GM12891 (cell line): ENCODE data around the gene SPAG17.

ENCODE experiments used
- DNase-seq: peaks from one replicate; pipeline ENCODE4 v3.0.0; 2011; ENCODE audit warnings: low spot score; ENCODE audit not compliant: insufficient read length
- FAIRE-seq: peaks from 2 replicates; lab custom pipeline; 2011; peaks lifted over from hg19 to GRCh38; lab: Jason Lieb, UNC
- PAX5 ChIP-seq: IDR thresholded peaks from 2 replicates; pipeline ENCODE4 v1.6.1; 2011; ENCODE audit warnings: low read length, moderate library complexity, mild to moderate bottlenecking; ENCODE audit not compliant: insufficient read depth, severe bottlenecking
- POLR2A ChIP-seq: IDR thresholded peaks from 2 replicates; pipeline ENCODE4 v1.6.1; 2011; ENCODE audit warnings: low read depth, low read length, control low read depth
- POLR2AphosphoS5 ChIP-seq: IDR thresholded peaks from 2 replicates; pipeline ENCODE4 v1.6.1; 2011; ENCODE audit warnings: low read depth, low read length, control low read depth
- POU2F2 ChIP-seq: IDR thresholded peaks from 2 replicates; pipeline ENCODE4 v1.6.1; 2011; ENCODE audit warnings: low read depth, mild to moderate bottlenecking, control low read depth, low read length, moderate library complexity
- SPI1 ChIP-seq: IDR thresholded peaks from 2 replicates; pipeline ENCODE4 v1.6.1; 2011; ENCODE audit warnings: low read depth, low read length, control low read depth
- TAF1 ChIP-seq: IDR thresholded peaks from 2 replicates; pipeline ENCODE4 v1.6.1; 2011; ENCODE audit warnings: low read depth, low read length, control low read depth

SPAG17 gene

GRCh38 chr1:118149799-118150198 lies 35.2 kb downstream of the SPAG17 start:
- DNase-seq (no peak), FAIRE-seq (no peak)
- no peak for TF ChIP-seq SPI1

DNA sequence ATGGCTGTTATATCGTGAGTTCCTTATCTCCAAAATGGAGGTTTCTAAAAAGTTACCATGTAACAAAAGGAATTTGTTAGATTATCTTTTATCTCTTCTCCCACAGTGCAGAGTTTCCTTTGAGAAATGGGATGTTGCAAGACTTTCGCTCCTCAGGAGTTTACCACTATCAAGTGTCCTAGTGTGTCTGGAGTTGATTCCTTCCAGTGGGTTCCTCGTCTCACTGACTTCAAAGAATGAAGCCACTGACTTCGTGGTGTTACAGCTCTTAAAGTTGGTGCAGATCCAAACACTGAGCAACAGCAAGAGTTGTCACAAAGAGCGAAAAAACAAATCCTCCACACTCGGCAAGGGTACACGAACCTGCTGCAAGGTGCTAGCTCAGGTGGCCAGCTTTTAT lies 37.0 kb downstream of the SPAG17 start:
- TF ChIP-seq SPI1 (no peak), POLR2A (no peak), PAX5 (no peak), TAF1 (no peak), POU2F2 (no peak), POLR2AphosphoS5 (no peak)
- FAIRE-seq = no peak
- no peak for DNase-seq

DNA sequence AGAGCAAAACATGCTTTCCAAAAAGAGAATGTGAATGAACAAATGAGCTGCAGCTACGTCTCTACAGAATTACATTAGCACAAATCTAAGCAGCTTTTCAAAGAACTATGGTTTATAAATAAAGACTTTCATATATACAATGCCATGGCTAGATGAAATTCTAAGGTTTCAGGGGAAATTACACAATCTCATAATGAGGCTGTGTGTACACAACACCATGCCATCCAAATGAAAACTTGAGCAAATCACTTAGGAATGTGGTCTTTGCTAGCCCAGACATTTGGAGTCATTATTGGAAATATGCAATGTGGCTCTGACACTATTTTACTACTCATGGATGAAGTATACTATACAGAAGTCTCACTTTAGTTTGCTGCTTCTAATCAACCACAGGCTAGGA lies 37.5 kb downstream of the SPAG17 start:
- DNase-seq (no peak), FAIRE-seq (no peak)
- TF ChIP-seq TAF1 (no peak), POLR2A (no peak), PAX5 (no peak), POLR2AphosphoS5 (no peak), SPI1 (no peak), POU2F2 (no peak)

GRCh38 chr1:118145721-118146120 lies 39.3 kb downstream of the SPAG17 start:
- DNase-seq = no peak
- TF ChIP-seq POU2F2 (no peak), POLR2A (no peak), SPI1 (no peak), PAX5 (no peak), POLR2AphosphoS5 (no peak)
- FAIRE-seq = no peak

DNA sequence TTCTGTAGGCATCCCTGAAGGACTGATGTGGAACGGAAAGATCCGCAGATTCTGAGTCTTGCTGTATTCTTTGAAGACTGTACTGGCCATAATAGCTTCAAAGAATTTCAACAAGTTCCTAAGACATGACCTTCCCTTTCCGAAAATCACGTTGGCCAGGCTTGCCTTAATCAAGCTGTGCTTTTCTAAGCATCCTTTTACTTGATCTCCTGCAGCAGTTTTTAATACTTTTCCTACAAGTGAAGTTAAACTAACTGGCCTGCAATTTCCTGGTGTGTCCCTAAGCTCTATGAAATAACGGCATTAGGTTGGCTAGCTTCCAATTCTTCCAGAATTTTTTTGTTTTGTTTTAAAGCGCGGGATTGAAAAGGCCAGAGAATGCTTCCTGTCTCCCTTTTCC lies 40.3 kb downstream of the SPAG17 start:
- FAIRE-seq = no peak
- TF ChIP-seq POLR2A (no peak), TAF1 (no peak)
- DNase-seq = no peak

- no peak for DNase-seq
- no peak for TF ChIP-seq POU2F2
- TF ChIP-seq POLR2A = no peak
- no peak for TF ChIP-seq POLR2AphosphoS5
- no peak for TF ChIP-seq SPI1
- no peak for TF ChIP-seq PAX5
- TF ChIP-seq TAF1 = no peak
- no peak for FAIRE-seq
Observed at GRCh38 chr1:118143831-118144230, 41.2 kb downstream of the SPAG17 start.

- DNase-seq (no peak), FAIRE-seq (no peak)
- TF ChIP-seq PAX5 (no peak), POU2F2 (no peak), TAF1 (no peak), POLR2A (no peak), POLR2AphosphoS5 (no peak), SPI1 (no peak)
Observed at GRCh38 chr1:118143121-118143520, 41.9 kb downstream of the SPAG17 start.

- no peak for DNase-seq
- TF ChIP-seq POU2F2 (no peak), POLR2AphosphoS5 (no peak), POLR2A (no peak), PAX5 (no peak), TAF1 (no peak)
- FAIRE-seq = no peak
Observed at GRCh38 chr1:118142546-118142945, 42.5 kb downstream of the SPAG17 start.

DNA sequence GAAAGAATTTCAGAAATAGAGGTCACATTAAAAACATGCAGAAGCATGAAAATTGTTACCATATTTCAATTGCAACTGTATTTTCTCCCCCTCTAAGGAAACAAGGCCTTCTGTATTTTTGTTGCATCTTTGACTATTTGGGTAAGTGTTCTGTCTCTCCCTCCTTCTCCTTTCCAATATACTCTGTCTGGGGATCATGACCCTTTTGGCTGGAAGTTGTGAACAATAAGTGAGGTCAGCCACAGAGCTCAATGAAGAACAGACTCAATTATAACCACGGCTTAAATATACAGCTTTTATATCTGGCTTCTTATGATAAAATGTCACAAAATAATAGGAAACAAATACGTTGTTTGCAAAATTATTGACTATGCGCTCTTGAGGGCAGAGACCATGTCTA lies 47.1 kb downstream of the SPAG17 start:
- FAIRE-seq (no peak), DNase-seq (no peak)
- TF ChIP-seq POLR2AphosphoS5 = no peak
- TF ChIP-seq SPI1 = no peak

DNA sequence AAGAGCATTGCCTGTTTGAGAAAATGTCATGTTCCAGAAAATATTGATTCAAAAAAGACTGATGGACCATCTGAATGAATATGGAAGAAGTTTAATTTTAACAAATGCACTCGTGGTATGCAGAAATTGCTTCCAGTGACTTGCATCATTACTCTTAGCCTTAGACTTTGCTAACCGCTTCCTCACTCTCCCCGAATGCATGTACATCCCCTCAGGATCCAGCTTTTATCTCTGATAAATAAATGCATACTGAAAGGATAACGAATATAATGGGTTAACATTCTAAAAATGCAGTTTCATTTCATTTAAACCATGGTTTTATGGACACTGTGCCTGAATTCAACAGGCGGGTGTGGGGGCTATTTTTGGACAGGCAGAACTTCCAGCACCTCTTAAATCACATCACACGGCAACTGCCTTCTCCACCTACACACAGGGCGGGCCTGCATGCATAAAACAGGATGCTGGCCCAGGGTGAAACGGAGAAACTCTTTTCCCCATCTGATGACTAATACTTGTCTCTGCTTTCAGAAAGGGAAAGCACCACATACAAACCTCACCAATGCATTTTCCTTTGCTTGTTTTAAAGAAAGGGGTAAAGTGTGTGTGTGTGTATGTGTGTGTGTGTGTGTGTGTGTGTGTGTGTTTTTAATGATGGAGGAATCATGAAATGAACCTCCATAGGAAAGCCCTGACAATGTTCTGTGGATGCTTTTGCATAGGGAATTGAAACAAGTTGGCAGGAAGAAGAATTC lies 48.7 kb downstream of the SPAG17 start:
- TF ChIP-seq POU2F2 = peak; percentile 95
- TF ChIP-seq PAX5 = no peak
- 0 out of 2 replicates have a peak, but pooled peaks have one; percentile 7 for TF ChIP-seq SPI1
- DNase-seq (peak; percentile 27), FAIRE-seq (peak; percentile 80)

DNA sequence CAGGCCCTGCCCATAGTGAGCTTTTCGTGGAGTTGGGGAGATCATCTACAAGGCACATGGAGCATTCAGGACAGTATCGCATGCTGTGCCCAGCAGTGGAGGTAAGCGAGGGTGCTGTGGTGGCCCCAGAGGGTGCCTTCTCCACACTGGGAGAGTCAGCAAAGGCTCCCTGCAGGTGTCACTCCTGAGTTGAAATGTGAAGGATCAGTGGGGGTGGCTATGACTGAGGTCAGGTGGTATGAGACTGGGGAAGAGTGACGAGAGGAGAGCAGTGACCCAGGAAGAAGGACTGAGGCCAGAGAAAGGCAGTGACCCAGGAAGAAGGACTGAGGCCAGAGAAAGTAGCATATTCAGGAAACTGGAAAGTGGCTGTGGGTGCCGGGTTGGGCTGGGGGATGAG lies 53.0 kb downstream of the SPAG17 start:
- FAIRE-seq (no peak), DNase-seq (no peak)
- TF ChIP-seq TAF1 (no peak), PAX5 (no peak), POU2F2 (no peak), POLR2AphosphoS5 (no peak), POLR2A (no peak), SPI1 (no peak)
